Gastrocnemius medialis (tissue), 4 donors: ENCODE results near the gene CALD1.

Experiments
- POLR2A ChIP-seq, 2 donors: fragments of 450-650 bp; IDR thresholded peaks; one replicate each; pipeline ENCODE4 v1.6.1; 2017; ENCODE audit warnings: antibody characterized with exemption in 2 of 2, mild to moderate bottlenecking in 2 of 2, moderate library complexity in 2 of 2
- TF ChIP-seq, protein P1 (sequence below), 5 experiments: fragments of 450-650 bp in 3 of 5; fragments of 200-600 bp in 2 of 5; sonication (generic) in 2 of 5; IDR thresholded peaks in 4 of 5; conservative IDR thresholded peaks in 1 of 5; 1 replicate in 4 of 5; 2 replicates in 1 of 5; pipeline ENCODE4 v1.5.1; 2016 to 2019; ENCODE audit warnings: antibody characterized with exemption in 5 of 5, mild to moderate bottlenecking in 3 of 5, moderate library complexity in 3 of 5

- TF ChIP-seq, protein P1, sequence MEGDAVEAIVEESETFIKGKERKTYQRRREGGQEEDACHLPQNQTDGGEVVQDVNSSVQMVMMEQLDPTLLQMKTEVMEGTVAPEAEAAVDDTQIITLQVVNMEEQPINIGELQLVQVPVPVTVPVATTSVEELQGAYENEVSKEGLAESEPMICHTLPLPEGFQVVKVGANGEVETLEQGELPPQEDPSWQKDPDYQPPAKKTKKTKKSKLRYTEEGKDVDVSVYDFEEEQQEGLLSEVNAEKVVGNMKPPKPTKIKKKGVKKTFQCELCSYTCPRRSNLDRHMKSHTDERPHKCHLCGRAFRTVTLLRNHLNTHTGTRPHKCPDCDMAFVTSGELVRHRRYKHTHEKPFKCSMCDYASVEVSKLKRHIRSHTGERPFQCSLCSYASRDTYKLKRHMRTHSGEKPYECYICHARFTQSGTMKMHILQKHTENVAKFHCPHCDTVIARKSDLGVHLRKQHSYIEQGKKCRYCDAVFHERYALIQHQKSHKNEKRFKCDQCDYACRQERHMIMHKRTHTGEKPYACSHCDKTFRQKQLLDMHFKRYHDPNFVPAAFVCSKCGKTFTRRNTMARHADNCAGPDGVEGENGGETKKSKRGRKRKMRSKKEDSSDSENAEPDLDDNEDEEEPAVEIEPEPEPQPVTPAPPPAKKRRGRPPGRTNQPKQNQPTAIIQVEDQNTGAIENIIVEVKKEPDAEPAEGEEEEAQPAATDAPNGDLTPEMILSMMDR (IDR thresholded peaks at IDR 0.05 in 4 of 5, conservative IDR thresholded peaks at IDR 0.05 in 1 of 5): no peak
- TF ChIP-seq POLR2A (IDR thresholded peaks at IDR 0.05): no peak
Observed at GRCh38 chr7:134949171-134949570, 169.7 kb downstream of the CALD1 start.
